ENCODE measurements around the gene PROP1.
A peak's percentile ranks its signal among the peaks of the same experiment; 100 is the strongest.
"Not testable (repeated sequence)": the region's sequence is repeated elsewhere in the genome, so short reads cannot be mapped to it uniquely, and the experiment has no call there.

PROP1 gene

GRCh38 chr5:177945601-177946283 is 50.3 kb downstream of the PROP1 start:
- POLR2A ChIA-PET, result not testable (repeated sequence)

DNA sequence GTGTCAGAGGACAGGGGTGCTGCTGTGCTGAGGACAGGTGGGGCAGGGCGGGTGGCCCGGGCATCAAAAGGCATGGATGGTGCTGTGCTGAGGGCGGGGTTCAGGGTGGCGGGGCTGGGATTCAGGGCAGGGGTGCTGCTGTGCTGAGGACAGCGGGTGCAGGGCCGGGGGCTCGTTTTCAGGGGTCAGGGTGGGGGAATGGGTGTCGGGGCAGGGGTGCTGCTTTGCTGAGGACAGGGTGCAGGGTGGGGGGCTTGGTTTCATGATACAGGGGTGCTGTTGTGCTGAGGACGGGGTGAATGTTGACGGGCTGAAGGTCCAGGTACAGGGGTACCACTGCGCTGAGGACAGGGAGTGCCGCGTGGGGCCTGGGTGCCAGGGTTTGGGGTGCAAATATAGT is 50.9 kb downstream of the PROP1 start:
- H3K4me1 ChIP-seq (ENCODE audit: control insufficient read depth, insufficient read depth, low read length); H3K9me3 ChIP-seq (ENCODE audit: control insufficient read depth, insufficient read depth, low read depth, low read length); POLR2A ChIA-PET; CTCF ChIA-PET; H3K27ac ChIP-seq (ENCODE audit: extremely low read depth, low read depth, low read length); H3K36me3 ChIP-seq (ENCODE audit: control insufficient read depth in 2 of 2, insufficient read depth in 1 of 2, low read length in 2 of 2); H3K4me3 ChIP-seq (ENCODE audit: low read depth, low read length): not testable (repeated sequence)

More at GRCh38 chr5:177945601-177946283, 50.3 kb downstream of the PROP1 start:
- not testable (repeated sequence) for H3K4me1 ChIP-seq (ENCODE audit: control insufficient read depth, insufficient read depth, low read length); H3K9me3 ChIP-seq (ENCODE audit: control insufficient read depth, insufficient read depth, low read depth, low read length); H3K4me3 ChIP-seq (ENCODE audit: low read depth, low read length); H3K27ac ChIP-seq (ENCODE audit: extremely low read depth, low read depth, low read length); H3K36me3 ChIP-seq (ENCODE audit: control insufficient read depth in 2 of 2, insufficient read depth in 1 of 2, low read length in 2 of 2)
- TF ChIP-seq GLIS1 (tag by site-specific recombination; IDR thresholded peaks at IDR 0.05) (peak; percentile 34; the same call in 1 of the 2 replicates), ZIC2 (tag by site-specific recombination; IDR thresholded peaks at IDR 0.05) (0 out of 2 replicates have a peak, but pooled peaks have one; percentile 22)
- CTCF ChIA-PET, result interaction anchor here (0.6 kb wide), 1 partner anchor 228 kb away, joined by 3 read pairs; no protein-coding TSS in a partner anchor

GRCh38 chr5:177943805-177944736 is 52.0 kb downstream of the PROP1 start:
- H3K4me1 ChIP-seq (ENCODE audit: control insufficient read depth, insufficient read depth, low read length); H3K9me3 ChIP-seq (ENCODE audit: control insufficient read depth, insufficient read depth, low read depth, low read length); CTCF ChIA-PET; H3K27ac ChIP-seq (ENCODE audit: extremely low read depth, low read depth, low read length); H3K4me3 ChIP-seq (ENCODE audit: low read depth, low read length); H3K36me3 ChIP-seq (ENCODE audit: control insufficient read depth in 2 of 2, insufficient read depth in 1 of 2, low read length in 2 of 2); POLR2A ChIA-PET: not testable (repeated sequence)

DNA sequence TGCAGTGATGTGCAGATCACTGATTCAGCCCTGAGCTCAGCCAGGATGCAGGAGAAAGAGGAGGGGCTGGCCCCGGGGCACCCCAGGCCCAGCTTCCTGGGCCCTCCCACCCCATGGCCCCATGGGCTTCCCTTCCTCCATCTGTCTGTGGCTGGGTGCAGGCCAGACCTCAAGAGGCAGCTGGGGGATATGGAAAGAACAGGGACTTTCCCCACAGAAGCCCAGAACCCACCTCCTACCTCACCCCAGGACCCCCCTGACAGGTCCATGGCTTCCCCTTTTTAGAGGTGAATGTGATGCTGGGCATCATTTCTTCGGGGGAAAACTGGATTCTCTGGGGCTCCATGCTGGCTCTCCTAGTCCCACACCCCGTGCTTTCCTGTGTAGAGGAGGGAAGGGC is 53.1 kb downstream of the PROP1 start:
- POLR2A ChIA-PET; H3K27ac ChIP-seq (ENCODE audit: extremely low read depth, low read depth, low read length); H3K4me3 ChIP-seq (ENCODE audit: low read depth, low read length); H3K9me3 ChIP-seq (ENCODE audit: control insufficient read depth, insufficient read depth, low read depth, low read length); H3K36me3 ChIP-seq (ENCODE audit: control insufficient read depth in 2 of 2, insufficient read depth in 1 of 2, low read length in 2 of 2); CTCF ChIA-PET; H3K4me1 ChIP-seq (ENCODE audit: control insufficient read depth, insufficient read depth, low read length): not testable (repeated sequence)
